GM10266 (cell line): ENCODE results near the gene MEPCE.

ENCODE experiments used
- DNase-seq: peaks from one replicate; pipeline ENCODE4 v3.0.0; 2012; ENCODE audit errors: extremely low spot score
- CTCF ChIP-seq: IDR thresholded peaks from 2 replicates; pipeline ENCODE4 v1.5.1; 2012; ENCODE audit warnings: mild to moderate bottlenecking, low read depth; ENCODE audit not compliant: control insufficient read depth, insufficient read depth; ENCODE audit errors: missing control alignments

MEPCE gene

GRCh38 chr7:100476903-100477870, 47.6 kb downstream of the MEPCE start:
- no peak for DNase-seq
- peak; percentile 67 for TF ChIP-seq CTCF

- no peak for TF ChIP-seq CTCF
- no peak for DNase-seq
These were observed 48.2 kb downstream of the MEPCE start for GRCh38 chr7:100477871-100478267.

- TF ChIP-seq CTCF, result no peak
- DNase-seq, result peak; percentile 96
These were observed 49.5 kb downstream of the MEPCE start, which contains the start of gene TSC22D4 for GRCh38 chr7:100478958-100479660. Gene TSC22D4 (minus strand): TSS chr7:100479214. CDS start chr7:100478038, 1,176 bp downstream.

GRCh38 chr7:100481466-100481865, 51.8 kb downstream of the MEPCE start:
- no peak for DNase-seq
- TF ChIP-seq CTCF, result no peak

GRCh38 chr7:100482728-100483089, 53.1 kb downstream of the MEPCE start:
- TF ChIP-seq CTCF, result no peak
- DNase-seq, result no peak

- peak; percentile 93 for DNase-seq
- TF ChIP-seq CTCF, result peak; percentile 97
These were observed 53.6 kb downstream of the MEPCE start for GRCh38 chr7:100483090-100483721.
